Measurements from ENCODE around the gene UTP14C. TPM values are rescaled to one million over a fixed set of nuclear protein-coding genes. Genes with fewer than 3 reads are reported as not detected.
"Not testable (repeated sequence)": the region's sequence is repeated elsewhere in the genome, so short reads cannot be mapped to it uniquely, and the experiment has no call there.

Gene UTP14C
- total and polyA plus RNA-seq, 4 experiments from 2014 or later: 1.9 to 16.1 (median 9.3) TPM

- ChIA-PET POLR2A (ENCODE audit: partially characterized antibody) (no interaction called here), CTCF (ENCODE audit: partially characterized antibody) (no interaction called here)
- Histone ChIP-seq H3K4me1 (ENCODE audit: insufficient read depth, low read length) (peaks cover 4% of the 10 kb centered on the region), H3K9me3 (ENCODE audit: control insufficient read depth in 1 of 2, low read length in 2 of 2) (no peaks in the 10 kb centered on the region), H3K36me3 (ENCODE audit: insufficient read depth, low read length) (peaks cover 21% of the 10 kb centered on the region), H3K27ac (ENCODE audit: low read depth, low read length) (no peak overlapping the region), H3K4me3 (ENCODE audit: low read length in 2 of 2) (no peak overlapping the region), H3K27me3 (ENCODE audit: insufficient read depth, low read length) (no peaks in the 10 kb centered on the region)
- H3K36me3 Mint-ChIP-seq: peaks cover 67 to 79% of the 10 kb centered on the region in 2 donors
- H3K9me3 Mint-ChIP-seq: peaks cover 0 to 17% (median 3%) of the 10 kb centered on the region in 8 donors
- no peaks in the 10 kb centered on the region for H3K27me3 Mint-ChIP-seq
- intact Hi-C loops (cut with micrococcal nuclease): no loop called here
- H3K4me3 Mint-ChIP-seq: peak overlapping the region in 1 of 8 donors; percentile 24
- peak overlapping the region in 1 of 7 donors; percentile 70 for H3K27ac Mint-ChIP-seq
- no peak for DNase-seq
- H3K4me1 Mint-ChIP-seq: peaks cover 23 to 40% (median 24%) of the 10 kb centered on the region in 4 donors
These were observed 1.7 kb downstream of the UTP14C start for GRCh38 chr13:52026246-52026626.

- Mint-ChIP-seq H3K27ac (no peak overlapping the region), H3K4me3 (no peak overlapping the region), H3K9me3 (peaks cover 0 to 17% (median 3%) of the 10 kb centered on the region in 8 donors), H3K27me3 (no peaks in the 10 kb centered on the region), H3K4me1 (peaks cover 26 to 43% (median 28%) of the 10 kb centered on the region in 4 donors), H3K36me3 (peaks cover 60 to 68% of the 10 kb centered on the region in 2 donors)
- intact Hi-C loops (cut with micrococcal nuclease): no loop called here
- Histone ChIP-seq H3K4me3 (ENCODE audit: low read length in 2 of 2) (no peak overlapping the region), H3K27ac (ENCODE audit: low read depth, low read length) (no peak overlapping the region), H3K27me3 (ENCODE audit: insufficient read depth, low read length) (no peaks in the 10 kb centered on the region), H3K4me1 (ENCODE audit: insufficient read depth, low read length) (peaks cover 4% of the 10 kb centered on the region), H3K9me3 (ENCODE audit: control insufficient read depth in 1 of 2, low read length in 2 of 2) (no peaks in the 10 kb centered on the region), H3K36me3 (ENCODE audit: insufficient read depth, low read length) (peaks cover 21% of the 10 kb centered on the region)
- POLR2A ChIA-PET (ENCODE audit: partially characterized antibody): no interaction called here
- no peak for DNase-seq
- CTCF ChIA-PET (ENCODE audit: partially characterized antibody): no interaction called here
These were observed 3.3 kb downstream of the UTP14C start for GRCh38 chr13:52027832-52028231.

DNA sequence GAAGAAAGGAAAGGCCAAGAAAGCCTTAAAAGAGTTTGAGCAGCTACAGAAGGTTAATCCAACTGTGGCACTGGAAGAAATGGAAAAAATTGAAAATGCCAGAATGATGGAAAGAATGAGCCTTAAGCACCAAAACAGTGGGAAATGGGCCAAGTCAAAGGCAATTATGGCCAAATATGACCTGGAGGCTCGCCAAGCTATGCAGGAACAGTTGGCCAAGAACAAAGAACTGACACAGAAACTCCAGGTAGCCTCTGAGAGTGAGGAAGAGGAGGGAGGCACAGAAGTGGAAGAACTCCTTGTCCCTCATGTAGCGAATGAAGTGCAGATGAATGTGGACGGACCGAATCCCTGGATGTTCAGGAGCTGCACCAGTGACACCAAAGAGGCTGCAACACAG, 5.1 kb downstream of the UTP14C start:
- intact Hi-C loops (cut with micrococcal nuclease): no loop called here
- Mint-ChIP-seq H3K27me3 (no peaks in the 10 kb centered on the region), H3K36me3 (peaks cover 47 to 61% of the 10 kb centered on the region in 2 donors), H3K9me3 (peaks cover 0 to 17% (median 4%) of the 10 kb centered on the region in 8 donors), H3K4me1 (peaks cover 28 to 47% (median 30%) of the 10 kb centered on the region in 4 donors), H3K4me3 (peak overlapping the region in 1 of 8 donors; percentile 20), H3K27ac (no peak overlapping the region)
- Histone ChIP-seq H3K27ac (ENCODE audit: low read depth, low read length) (no peak overlapping the region), H3K4me3 (ENCODE audit: low read length in 2 of 2) (no peak overlapping the region), H3K27me3 (ENCODE audit: insufficient read depth, low read length) (no peaks in the 10 kb centered on the region), H3K9me3 (ENCODE audit: control insufficient read depth in 1 of 2, low read length in 2 of 2) (no peaks in the 10 kb centered on the region), H3K36me3 (ENCODE audit: insufficient read depth, low read length) (peaks cover 13% of the 10 kb centered on the region), H3K4me1 (ENCODE audit: insufficient read depth, low read length) (peaks cover 4% of the 10 kb centered on the region)
- no peak for DNase-seq
- ChIA-PET POLR2A (ENCODE audit: partially characterized antibody) (no interaction called here), CTCF (ENCODE audit: partially characterized antibody) (no interaction called here)

GRCh38 chr13:52030401-52030800, 5.9 kb downstream of the UTP14C start:
- H3K9me3 ChIP-seq (ENCODE audit: control insufficient read depth in 1 of 2, low read length in 2 of 2); H3K27ac ChIP-seq (ENCODE audit: low read depth, low read length); H3K27me3 Mint-ChIP-seq; H3K27me3 ChIP-seq (ENCODE audit: insufficient read depth, low read length); H3K4me3 ChIP-seq (ENCODE audit: low read length in 2 of 2); H3K4me1 ChIP-seq (ENCODE audit: insufficient read depth, low read length); DNase-seq; H3K4me3 Mint-ChIP-seq; POLR2A ChIA-PET (ENCODE audit: partially characterized antibody); H3K36me3 ChIP-seq (ENCODE audit: insufficient read depth, low read length); intact Hi-C loops (cut with micrococcal nuclease); H3K27ac Mint-ChIP-seq: not testable (repeated sequence)
- H3K36me3 Mint-ChIP-seq: peaks cover 40 to 53% of the 10 kb centered on the region in 2 donors
- CTCF ChIA-PET (ENCODE audit: partially characterized antibody): interaction anchor here (1.2 kb wide), 1 partner anchor 98 kb away, joined by 3 read pairs; no protein-coding TSS in a partner anchor
- H3K4me1 Mint-ChIP-seq: peaks cover 25 to 45% (median 26%) of the 10 kb centered on the region in 4 donors
- peaks cover 0 to 17% (median 4%) of the 10 kb centered on the region in 8 donors for H3K9me3 Mint-ChIP-seq

DNA sequence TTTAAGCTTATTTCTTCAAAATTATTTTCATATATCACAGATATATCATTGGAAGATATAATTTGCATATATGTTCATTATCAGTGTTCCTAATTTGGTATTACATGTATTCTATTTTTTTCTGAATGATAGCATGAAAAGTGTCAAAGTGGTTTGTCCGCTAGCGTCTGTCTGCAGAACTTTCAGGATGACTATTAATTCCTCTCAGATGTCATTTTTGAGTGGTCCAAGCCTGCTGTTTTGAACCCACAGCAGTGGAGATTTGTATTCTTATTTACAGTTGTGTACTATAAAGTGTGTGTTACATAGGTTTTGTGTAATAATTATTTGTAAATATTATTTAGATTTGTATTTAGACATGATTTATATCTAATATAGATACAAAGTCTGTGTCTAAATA, 8.5 kb downstream of the UTP14C start:
- no peaks in the 10 kb centered on the region for H3K27me3 Mint-ChIP-seq
- Histone ChIP-seq H3K9me3 (ENCODE audit: control insufficient read depth in 1 of 2, low read length in 2 of 2) (no peaks in the 10 kb centered on the region), H3K4me1 (ENCODE audit: insufficient read depth, low read length) (no peaks in the 10 kb centered on the region), H3K27ac (ENCODE audit: low read depth, low read length) (no peak overlapping the region), H3K36me3 (ENCODE audit: insufficient read depth, low read length) (no peaks in the 10 kb centered on the region), H3K4me3 (ENCODE audit: low read length in 2 of 2) (no peak overlapping the region), H3K27me3 (ENCODE audit: insufficient read depth, low read length) (no peaks in the 10 kb centered on the region)
- H3K4me1 Mint-ChIP-seq: peaks cover 6 to 29% (median 10%) of the 10 kb centered on the region in 4 donors
- intact Hi-C loops (cut with micrococcal nuclease): no loop called here
- H3K9me3 Mint-ChIP-seq: peaks cover 0 to 11% (median under 1%) of the 10 kb centered on the region in 8 donors
- no peak overlapping the region for H3K4me3 Mint-ChIP-seq
- H3K36me3 Mint-ChIP-seq: peaks cover 19 to 35% of the 10 kb centered on the region in 2 donors
- ChIA-PET POLR2A (ENCODE audit: partially characterized antibody) (no interaction called here), CTCF (ENCODE audit: partially characterized antibody) (interaction anchor here (1.0 kb wide), 1 partner anchor 94 kb away, joined by 3 read pairs; no protein-coding TSS in a partner anchor)
- no peak for DNase-seq
- no peak overlapping the region for H3K27ac Mint-ChIP-seq

DNA sequence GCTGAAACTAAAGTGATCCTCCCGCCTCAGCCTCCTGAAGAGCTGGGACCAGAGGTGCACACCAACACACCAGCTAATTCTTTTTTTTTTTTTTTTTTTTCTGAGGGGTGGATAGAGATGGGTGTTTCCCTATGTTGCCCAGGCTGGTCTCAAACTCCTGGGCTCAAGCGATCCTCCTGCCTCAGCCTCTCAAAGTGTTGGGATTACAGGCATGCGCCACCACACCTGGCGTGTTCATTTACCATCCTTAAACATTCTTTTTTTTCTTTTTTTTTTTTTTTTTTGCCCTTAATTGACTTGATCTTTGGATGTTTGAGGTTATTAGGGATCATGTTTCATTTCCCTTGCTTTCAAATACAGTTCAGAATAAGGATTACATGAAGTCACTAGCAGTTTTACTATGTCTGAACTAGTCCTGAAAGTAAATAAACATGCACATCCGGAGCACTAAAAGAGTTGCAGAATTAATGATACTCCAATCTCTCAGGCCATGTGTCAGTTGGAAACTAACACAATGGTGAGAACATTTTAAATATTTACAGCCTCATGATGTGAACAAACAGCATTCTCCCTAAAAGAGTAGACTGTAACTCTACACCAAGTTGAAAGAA, 10.2 kb downstream of the UTP14C start:
- ChIA-PET CTCF (ENCODE audit: partially characterized antibody) (interaction anchor here (0.7 to 0.9 kb wide), 3 partner anchors 13 to 32 kb away, joined by 3 to 4 read pairs (median 3); no protein-coding TSS in a partner anchor), POLR2A (ENCODE audit: partially characterized antibody) (interaction anchor here (0.6 kb wide), 1 partner anchor 270 kb away, joined by 5 read pairs; no protein-coding TSS in a partner anchor)
- H3K9me3 ChIP-seq (ENCODE audit: control insufficient read depth in 1 of 2, low read length in 2 of 2): no peaks in the 10 kb centered on the region
- no peaks in the 10 kb centered on the region for H3K4me1 ChIP-seq (ENCODE audit: insufficient read depth, low read length)
- Mint-ChIP-seq H3K27me3 (no peaks in the 10 kb centered on the region), H3K4me1 (peaks cover 6 to 17% (median 8%) of the 10 kb centered on the region in 4 donors), H3K27ac (no peak overlapping the region), H3K36me3 (peaks cover 8 to 22% of the 10 kb centered on the region in 2 donors), H3K4me3 (no peak overlapping the region), H3K9me3 (peaks cover 0 to 7% (median 2%) of the 10 kb centered on the region in 8 donors)
- DNase-seq: no peak
- intact Hi-C loops (cut with micrococcal nuclease): no loop called here
- H3K27ac ChIP-seq (ENCODE audit: low read depth, low read length): no peak overlapping the region
- H3K36me3 ChIP-seq (ENCODE audit: insufficient read depth, low read length): no peaks in the 10 kb centered on the region
- H3K27me3 ChIP-seq (ENCODE audit: insufficient read depth, low read length): no peaks in the 10 kb centered on the region
- no peak overlapping the region for H3K4me3 ChIP-seq (ENCODE audit: low read length in 2 of 2)

GRCh38 chr13:52036037-52036436, 11.5 kb downstream of the UTP14C start:
- no peak overlapping the region for H3K27ac ChIP-seq (ENCODE audit: low read depth, low read length)
- DNase-seq: no peak
- H3K27me3 ChIP-seq (ENCODE audit: insufficient read depth, low read length): no peaks in the 10 kb centered on the region
- no peaks in the 10 kb centered on the region for H3K36me3 ChIP-seq (ENCODE audit: insufficient read depth, low read length)
- Mint-ChIP-seq H3K27ac (no peak overlapping the region), H3K4me3 (no peak overlapping the region), H3K9me3 (peaks cover 0 to 7% (median 5%) of the 10 kb centered on the region in 8 donors), H3K4me1 (peaks cover 6 to 9% (median 7%) of the 10 kb centered on the region in 4 donors), H3K36me3 (peaks cover 11 to 16% of the 10 kb centered on the region in 2 donors), H3K27me3 (no peaks in the 10 kb centered on the region)
- CTCF ChIA-PET (ENCODE audit: partially characterized antibody): no interaction called here
- no peaks in the 10 kb centered on the region for H3K4me1 ChIP-seq (ENCODE audit: insufficient read depth, low read length)
- H3K4me3 ChIP-seq (ENCODE audit: low read length in 2 of 2): no peak overlapping the region
- no peaks in the 10 kb centered on the region for H3K9me3 ChIP-seq (ENCODE audit: control insufficient read depth in 1 of 2, low read length in 2 of 2)
- intact Hi-C loops (cut with micrococcal nuclease): no loop called here
- POLR2A ChIA-PET (ENCODE audit: partially characterized antibody): no interaction called here
